Measurements from ENCODE around the gene KLF13.

- TF ChIP-seq, protein P1, sequence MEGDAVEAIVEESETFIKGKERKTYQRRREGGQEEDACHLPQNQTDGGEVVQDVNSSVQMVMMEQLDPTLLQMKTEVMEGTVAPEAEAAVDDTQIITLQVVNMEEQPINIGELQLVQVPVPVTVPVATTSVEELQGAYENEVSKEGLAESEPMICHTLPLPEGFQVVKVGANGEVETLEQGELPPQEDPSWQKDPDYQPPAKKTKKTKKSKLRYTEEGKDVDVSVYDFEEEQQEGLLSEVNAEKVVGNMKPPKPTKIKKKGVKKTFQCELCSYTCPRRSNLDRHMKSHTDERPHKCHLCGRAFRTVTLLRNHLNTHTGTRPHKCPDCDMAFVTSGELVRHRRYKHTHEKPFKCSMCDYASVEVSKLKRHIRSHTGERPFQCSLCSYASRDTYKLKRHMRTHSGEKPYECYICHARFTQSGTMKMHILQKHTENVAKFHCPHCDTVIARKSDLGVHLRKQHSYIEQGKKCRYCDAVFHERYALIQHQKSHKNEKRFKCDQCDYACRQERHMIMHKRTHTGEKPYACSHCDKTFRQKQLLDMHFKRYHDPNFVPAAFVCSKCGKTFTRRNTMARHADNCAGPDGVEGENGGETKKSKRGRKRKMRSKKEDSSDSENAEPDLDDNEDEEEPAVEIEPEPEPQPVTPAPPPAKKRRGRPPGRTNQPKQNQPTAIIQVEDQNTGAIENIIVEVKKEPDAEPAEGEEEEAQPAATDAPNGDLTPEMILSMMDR (IDR thresholded peaks at IDR 0.05; ENCODE audit: insufficient read depth, low read length) = no peak
- TF ChIP-seq, protein P2, sequence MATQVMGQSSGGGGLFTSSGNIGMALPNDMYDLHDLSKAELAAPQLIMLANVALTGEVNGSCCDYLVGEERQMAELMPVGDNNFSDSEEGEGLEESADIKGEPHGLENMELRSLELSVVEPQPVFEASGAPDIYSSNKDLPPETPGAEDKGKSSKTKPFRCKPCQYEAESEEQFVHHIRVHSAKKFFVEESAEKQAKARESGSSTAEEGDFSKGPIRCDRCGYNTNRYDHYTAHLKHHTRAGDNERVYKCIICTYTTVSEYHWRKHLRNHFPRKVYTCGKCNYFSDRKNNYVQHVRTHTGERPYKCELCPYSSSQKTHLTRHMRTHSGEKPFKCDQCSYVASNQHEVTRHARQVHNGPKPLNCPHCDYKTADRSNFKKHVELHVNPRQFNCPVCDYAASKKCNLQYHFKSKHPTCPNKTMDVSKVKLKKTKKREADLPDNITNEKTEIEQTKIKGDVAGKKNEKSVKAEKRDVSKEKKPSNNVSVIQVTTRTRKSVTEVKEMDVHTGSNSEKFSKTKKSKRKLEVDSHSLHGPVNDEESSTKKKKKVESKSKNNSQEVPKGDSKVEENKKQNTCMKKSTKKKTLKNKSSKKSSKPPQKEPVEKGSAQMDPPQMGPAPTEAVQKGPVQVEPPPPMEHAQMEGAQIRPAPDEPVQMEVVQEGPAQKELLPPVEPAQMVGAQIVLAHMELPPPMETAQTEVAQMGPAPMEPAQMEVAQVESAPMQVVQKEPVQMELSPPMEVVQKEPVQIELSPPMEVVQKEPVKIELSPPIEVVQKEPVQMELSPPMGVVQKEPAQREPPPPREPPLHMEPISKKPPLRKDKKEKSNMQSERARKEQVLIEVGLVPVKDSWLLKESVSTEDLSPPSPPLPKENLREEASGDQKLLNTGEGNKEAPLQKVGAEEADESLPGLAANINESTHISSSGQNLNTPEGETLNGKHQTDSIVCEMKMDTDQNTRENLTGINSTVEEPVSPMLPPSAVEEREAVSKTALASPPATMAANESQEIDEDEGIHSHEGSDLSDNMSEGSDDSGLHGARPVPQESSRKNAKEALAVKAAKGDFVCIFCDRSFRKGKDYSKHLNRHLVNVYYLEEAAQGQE (IDR thresholded peaks at IDR 0.05; ENCODE audit: insufficient replicate concordance, low read depth) = no peak
- no peak for TF ChIP-seq SPI1 (IDR thresholded peaks at IDR 0.05; ENCODE audit: borderline replicate concordance, low read depth)
- TF ChIP-seq POLR2AphosphoS5 (IDR thresholded peaks at IDR 0.05; ENCODE audit: low read depth) = no peak
Observed at GRCh38 chr15:31298707-31299172, 27.9 kb upstream of the KLF13 start.

Data from HL-60 (cell line).